Naive thymus-derived CD4-positive, alpha-beta T cell (primary cell): ENCODE data around the gene PIGX. TPM values are rescaled to one million over a fixed set of nuclear protein-coding genes. Genes with fewer than 3 reads are reported as not detected.
A peak's percentile ranks its signal among the peaks of the same experiment; 100 is the strongest.
"Not testable (repeated sequence)": the region's sequence is repeated elsewhere in the genome, so short reads cannot be mapped to it uniquely, and the experiment has no call there.

ENCODE experiments used
- ATAC-seq: fragments of 150-1000 bp; cut with Tn5 transposase; 2 replicates; pipeline ENCODE4 v1.10.0; 2021; ENCODE audit warnings: mild to moderate bottlenecking, moderate library complexity
- CTCF ChIA-PET: fragments of 350-600 bp; sonication (Branson Sonifier 250); formaldehyde crosslinking; loops from one replicate; lab custom pipeline; 2021; ENCODE audit warnings: antibody characterized with exemption; lab: Charles Lee
- POLR2A ChIA-PET: fragments of 350-600 bp; sonication (Branson Sonifier 250); formaldehyde crosslinking; loops from one replicate; lab custom pipeline; 2021; ENCODE audit warnings: antibody characterized with exemption, inconsistent platforms; lab: Charles Lee
- DNase-seq, 9 donors: peaks; one replicate each; pipeline versions ENCODE4 v3.0.0 to v3.0.0-alpha.2; 2020 to 2022; ENCODE audit warnings: mixed read lengths in 1 of 9
- H3K27ac ChIP-seq: one replicate; pipeline ENCODE4 v1.7.0; 2013; ENCODE audit warnings: mild to moderate bottlenecking, low read depth, low read length, moderate library complexity
- H3K27me3 ChIP-seq, 2 donors: one replicate each; pipeline ENCODE4 v1.7.0; 2013; ENCODE audit warnings: low read length in 2 of 2, mild to moderate bottlenecking in 2 of 2, moderate library complexity in 2 of 2; ENCODE audit not compliant: control insufficient read depth in 2 of 2, insufficient read depth in 2 of 2
- H3K36me3 ChIP-seq, 3 experiments: 1 replicate in 2 of 3; 2 replicates in 1 of 3; pipeline ENCODE4 v1.7.0; 2013; ENCODE audit warnings: low read length in 3 of 3, mild to moderate bottlenecking in 3 of 3, moderate library complexity in 1 of 3; ENCODE audit not compliant: insufficient read depth in 3 of 3, control insufficient read depth in 2 of 3
- H3K4me1 ChIP-seq, 2 donors: one replicate each; pipeline ENCODE4 v1.7.0; 2013; ENCODE audit warnings: low read length in 2 of 2, mild to moderate bottlenecking in 2 of 2, moderate library complexity in 1 of 2; ENCODE audit not compliant: control insufficient read depth in 2 of 2, insufficient read depth in 2 of 2
- H3K4me3 ChIP-seq: 2 replicates; pipeline ENCODE4 v1.7.0; 2013; ENCODE audit warnings: mild to moderate bottlenecking, low read length
- H3K9me3 ChIP-seq, 3 experiments: 1 replicate in 2 of 3; 2 replicates in 1 of 3; pipeline ENCODE4 v1.7.0; 2013; ENCODE audit warnings: low read length in 3 of 3; ENCODE audit not compliant: control insufficient read depth in 2 of 3
- H3K27ac Mint-ChIP-seq, 9 donors: one replicate each; pipeline ENCODE4 v1.8.0; 2020 to 2022; ENCODE audit warnings: mixed read lengths in 9 of 9, mild to moderate bottlenecking in 8 of 9, moderate library complexity in 5 of 9, inconsistent platforms in 2 of 9
- H3K27me3 Mint-ChIP-seq, 5 donors: one replicate each; pipeline ENCODE4 v1.8.0; 2021 to 2022; ENCODE audit warnings: mixed read lengths in 5 of 5, mild to moderate bottlenecking in 1 of 5
- H3K36me3 Mint-ChIP-seq, 5 donors: one replicate each; pipeline ENCODE4 v1.8.0; 2020 to 2022; ENCODE audit warnings: mixed read lengths in 5 of 5, mild to moderate bottlenecking in 3 of 5, inconsistent platforms in 1 of 5
- H3K4me1 Mint-ChIP-seq, 7 donors: one replicate each; pipeline ENCODE4 v1.8.0; 2020 to 2022; ENCODE audit warnings: mixed read lengths in 7 of 7, mild to moderate bottlenecking in 3 of 7, inconsistent platforms in 1 of 7
- H3K4me3 Mint-ChIP-seq, 10 donors: one replicate each; pipeline ENCODE4 v1.8.0; 2020 to 2022; ENCODE audit warnings: mild to moderate bottlenecking in 10 of 10, mixed read lengths in 10 of 10, moderate library complexity in 6 of 10, inconsistent platforms in 2 of 10
- H3K9me3 Mint-ChIP-seq, 11 donors: one replicate each; pipeline ENCODE4 v1.8.0; 2020 to 2022; ENCODE audit warnings: mixed read lengths in 11 of 11, mild to moderate bottlenecking in 4 of 11, inconsistent platforms in 1 of 11, moderate library complexity in 1 of 11
- intact Hi-C, 2 donors: fragments of 100-400 bp; cut with micrococcal nuclease; formaldehyde crosslinking; loops; one replicate each; pipeline ENCODE4 v1.15.1; 2023
- polyA plus RNA-seq, 2 donors: library from polyadenylated mRNA; unstranded; fragments of 300-500 nt; fragmentation: Illumina TruSeq; gene quantifications; one replicate each; pipeline ENCODE4 v1.2.3, GENCODE V29; 2021
- total RNA-seq, 6 experiments: library from RNA in 5 of 6; stranded (reverse) in 5 of 6; gene quantifications; 1 replicate in 5 of 6; 2 replicates in 1 of 6; pipeline ENCODE4 v1.2.3 and lab custom pipeline; 2021 to 2026

Gene PIGX
- total and polyA plus RNA-seq, 7 experiments from 2014 or later: 13.7 to 58.5 (median 20.0) TPM

- peaks cover 16 to 48% (median 34%) of the 10 kb centered on the region in 7 donors for H3K4me1 Mint-ChIP-seq
- Histone ChIP-seq H3K27ac (peak overlapping the region; percentile 96), H3K27me3 (no peaks in the 10 kb centered on the region), H3K36me3 (no peaks in the 10 kb centered on the region), H3K4me1 (peaks cover 12 to 14% of the 10 kb centered on the region in 2 donors), H3K9me3 (no peaks in the 10 kb centered on the region), H3K4me3 (peak overlapping the region; percentile 79)
- POLR2A ChIA-PET: interaction anchor here (0.5 to 3.3 kb wide), 9 partner anchors 8 to 155 kb away, joined by 3 to 33 read pairs (median 4); partner anchors contain the start of genes FBXO45, PAK2, SENP5 and WDR53
- H3K36me3 Mint-ChIP-seq: peaks cover 0 to 10% (median 0%) of the 10 kb centered on the region in 5 donors
- no peaks in the 10 kb centered on the region for H3K9me3 Mint-ChIP-seq
- H3K27ac Mint-ChIP-seq: peak overlapping the region; percentile 61 to 94 (median 88)
- intact Hi-C loops: loop anchor here (1.0 to 10.0 kb wide), 11 partner anchors 27 to 805 kb away; partner anchors contain the start of genes FBXO45 (in 2 of the 2), NCBP2 (in 2 of the 2), PAK2 (in 2 of the 2) and UBXN7 (in 2 of the 2)
- CTCF ChIA-PET: interaction anchor here (0.6 to 1.0 kb wide), 2 partner anchors 103 to 432 kb away, joined by 3 to 4 read pairs; no protein-coding TSS in a partner anchor
- peak overlapping the region; percentile 78 to 89 (median 84) for H3K4me3 Mint-ChIP-seq
- DNase-seq (peak in 2 of 9 donors; percentile 58 to 85), ATAC-seq (peak; percentile 64)
- H3K27me3 Mint-ChIP-seq: no peaks in the 10 kb centered on the region
Measured at GRCh38 chr3:196712514-196713413, 587 bp downstream of the PIGX start.

GRCh38 chr3:196717162-196717561 lies 5.0 kb downstream of the PIGX start:
- H3K27me3 ChIP-seq, H3K4me1 ChIP-seq, H3K27ac ChIP-seq, H3K36me3 ChIP-seq, ATAC-seq, DNase-seq, H3K4me3 Mint-ChIP-seq, H3K9me3 ChIP-seq, H3K27me3 Mint-ChIP-seq, H3K4me3 ChIP-seq: not testable (repeated sequence)
- ChIA-PET CTCF (interaction anchor here (0.8 kb wide), 1 partner anchor 75 kb away, joined by 6 read pairs; no protein-coding TSS in a partner anchor), POLR2A (interaction anchor here (2.5 kb wide), 1 partner anchor 23 kb away, joined by 11 read pairs; the partner anchor contains the start of gene PAK2)
- Mint-ChIP-seq H3K9me3 (peaks cover 0 to 12% (median 0%) of the 10 kb centered on the region in 11 donors), H3K27ac (peak overlapping the region in 1 of 9 donors; percentile 12), H3K4me1 (peaks cover 6 to 44% (median 15%) of the 10 kb centered on the region in 7 donors), H3K36me3 (peaks cover under 1 to 30% (median 19%) of the 10 kb centered on the region in 5 donors)
- intact Hi-C loops: loop anchor here (10.0 kb wide), 2 partner anchors 148 to 632 kb away; partner anchors contain the start of genes SENP5 (in 1 of the 2) and TFRC (in 1 of the 2)

- ChIA-PET CTCF (no interaction called here), POLR2A (interaction anchor here (1.6 kb wide), 1 partner anchor 9 kb away, joined by 4 read pairs; the partner anchor contains the start of genes CEP19 and PIGX)
Measured at GRCh38 chr3:196721097-196721496, 8.9 kb downstream of the PIGX start.

GRCh38 chr3:196726788-196727675 lies 14.9 kb downstream of the PIGX start:
- peaks cover 0 to 10% (median 5%) of the 10 kb centered on the region in 3 experiments for H3K36me3 ChIP-seq
- H3K4me1 ChIP-seq: peaks cover 0 to 12% of the 10 kb centered on the region in 2 donors
- H3K4me3 ChIP-seq: no peak overlapping the region
- Mint-ChIP-seq H3K27me3 (no peaks in the 10 kb centered on the region), H3K27ac (peak overlapping the region in 1 of 9 donors; percentile 61), H3K4me1 (peaks cover 0 to 38% (median 9%) of the 10 kb centered on the region in 7 donors), H3K4me3 (peak overlapping the region in 1 of 10 donors; percentile 8), H3K36me3 (peaks cover 6 to 42% (median 21%) of the 10 kb centered on the region in 5 donors), H3K9me3 (peaks cover 0 to 7% (median 0%) of the 10 kb centered on the region in 11 donors)
- no peak overlapping the region for H3K27ac ChIP-seq
- DNase-seq (no peak), ATAC-seq (no peak)
- H3K9me3 ChIP-seq: no peaks in the 10 kb centered on the region
- H3K27me3 ChIP-seq: no peaks in the 10 kb centered on the region
- CTCF ChIA-PET: no interaction called here
- intact Hi-C loops: no loop called here
- POLR2A ChIA-PET: interaction anchor here (1.3 kb wide), 1 partner anchor 12 kb away, joined by 3 read pairs; no protein-coding TSS in a partner anchor

More at GRCh38 chr3:196721097-196721496, 8.9 kb downstream of the PIGX start:
- H3K9me3 Mint-ChIP-seq: peaks cover 0 to 12% (median 0%) of the 10 kb centered on the region in 11 donors
- no peak overlapping the region for H3K27ac ChIP-seq
- no peak overlapping the region for H3K27ac Mint-ChIP-seq
- no peak for DNase-seq
- no peaks in the 10 kb centered on the region for H3K4me1 ChIP-seq
- H3K4me1 Mint-ChIP-seq: peaks cover 0 to 34% (median 4%) of the 10 kb centered on the region in 7 donors
- no peak overlapping the region for H3K4me3 Mint-ChIP-seq
- peaks cover 0 to 5% (median 0%) of the 10 kb centered on the region in 3 experiments for H3K36me3 ChIP-seq
- H3K4me3 ChIP-seq: no peak overlapping the region
- H3K9me3 ChIP-seq: no peaks in the 10 kb centered on the region
- intact Hi-C loops: no loop called here
- no peaks in the 10 kb centered on the region for H3K27me3 ChIP-seq
- peaks cover 6 to 46% (median 30%) of the 10 kb centered on the region in 5 donors for H3K36me3 Mint-ChIP-seq
- H3K27me3 Mint-ChIP-seq: no peaks in the 10 kb centered on the region
- ATAC-seq: no peak

- no peaks in the 10 kb centered on the region for H3K9me3 ChIP-seq
- no peak for ATAC-seq
- Mint-ChIP-seq H3K4me3 (no peak overlapping the region), H3K4me1 (peaks cover 3 to 11% (median 6%) of the 10 kb centered on the region in 7 donors), H3K27me3 (no peaks in the 10 kb centered on the region), H3K27ac (no peak overlapping the region), H3K36me3 (peaks cover 4 to 27% (median 12%) of the 10 kb centered on the region in 5 donors), H3K9me3 (peaks cover 0 to 6% (median 0%) of the 10 kb centered on the region in 11 donors)
- H3K4me1 ChIP-seq: peaks cover 4 to 5% of the 10 kb centered on the region in 2 donors
- intact Hi-C loops: no loop called here
- H3K36me3 ChIP-seq: peaks cover 0 to 7% (median 0%) of the 10 kb centered on the region in 3 experiments
- ChIA-PET POLR2A (interaction anchor here (0.8 kb wide), 1 partner anchor 10 kb away, joined by 4 read pairs; no protein-coding TSS in a partner anchor), CTCF (no interaction called here)
- H3K27me3 ChIP-seq: no peaks in the 10 kb centered on the region
- no peak overlapping the region for H3K27ac ChIP-seq
- DNase-seq: no peak
- no peak overlapping the region for H3K4me3 ChIP-seq
Measured at GRCh38 chr3:196735751-196736150, 23.6 kb downstream of the PIGX start.
